ENCODE results near the gene PILRB. TPM values are rescaled to one million over a fixed set of nuclear protein-coding genes. Genes with fewer than 3 reads are reported as not detected.
A peak's percentile ranks its signal among the peaks of the same experiment; 100 is the strongest.
"Not testable (repeated sequence)": the region's sequence is repeated elsewhere in the genome, so short reads cannot be mapped to it uniquely, and the experiment has no call there.

The PILRB gene
- polyA plus RNA-seq, 2 donors = 22.9 to 79.2 TPM

DNA sequence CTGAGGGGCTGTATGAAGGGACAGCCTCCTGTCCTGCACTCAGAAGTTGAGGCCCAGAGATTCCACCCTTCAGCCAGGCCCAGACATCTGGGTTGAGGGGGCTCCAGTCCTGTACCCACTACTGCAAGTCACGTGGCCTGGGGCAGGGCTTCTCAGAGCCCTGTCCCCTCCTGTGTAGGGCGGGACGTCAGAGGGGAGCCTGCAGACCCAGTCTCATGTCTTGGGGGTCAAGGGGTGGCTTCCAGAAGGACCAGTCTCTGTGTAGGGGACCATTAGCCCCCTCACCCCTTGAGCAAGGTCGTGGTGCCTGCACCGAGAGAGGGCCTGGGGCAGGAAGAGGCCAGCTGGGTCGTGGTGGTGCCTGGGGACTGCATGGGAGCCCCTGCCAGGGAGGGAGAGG is 14.8 kb downstream of the PILRB start:
- no peak overlapping the region for H3K4me3 ChIP-seq (ENCODE audit: low read depth in 1 of 2, low read length in 2 of 2)
- no peaks in the 10 kb centered on the region for H3K27me3 ChIP-seq (ENCODE audit: control insufficient read depth in 1 of 2, insufficient read depth in 2 of 2, low read length in 2 of 2)
- no peak overlapping the region for H3K27ac ChIP-seq (ENCODE audit: low read depth in 2 of 2, low read length in 1 of 2)
- no peaks in the 10 kb centered on the region for H3K9me3 ChIP-seq (ENCODE audit: control insufficient read depth in 2 of 2, insufficient read depth in 1 of 2, low read depth in 1 of 2, low read length in 1 of 2)
- H3K4me1 ChIP-seq (ENCODE audit: control insufficient read depth in 2 of 2, insufficient read depth in 2 of 2, low read length in 1 of 2) = no peaks in the 10 kb centered on the region
- 56 to 60% methylated on average over 6 of the region's 6 CpGs for WGBS, 2 donors
- peaks cover 0 to under 1% of the 10 kb centered on the region in 2 donors for H3K36me3 ChIP-seq (ENCODE audit: control insufficient read depth in 2 of 2, insufficient read depth in 2 of 2, low read length in 1 of 2)

DNA sequence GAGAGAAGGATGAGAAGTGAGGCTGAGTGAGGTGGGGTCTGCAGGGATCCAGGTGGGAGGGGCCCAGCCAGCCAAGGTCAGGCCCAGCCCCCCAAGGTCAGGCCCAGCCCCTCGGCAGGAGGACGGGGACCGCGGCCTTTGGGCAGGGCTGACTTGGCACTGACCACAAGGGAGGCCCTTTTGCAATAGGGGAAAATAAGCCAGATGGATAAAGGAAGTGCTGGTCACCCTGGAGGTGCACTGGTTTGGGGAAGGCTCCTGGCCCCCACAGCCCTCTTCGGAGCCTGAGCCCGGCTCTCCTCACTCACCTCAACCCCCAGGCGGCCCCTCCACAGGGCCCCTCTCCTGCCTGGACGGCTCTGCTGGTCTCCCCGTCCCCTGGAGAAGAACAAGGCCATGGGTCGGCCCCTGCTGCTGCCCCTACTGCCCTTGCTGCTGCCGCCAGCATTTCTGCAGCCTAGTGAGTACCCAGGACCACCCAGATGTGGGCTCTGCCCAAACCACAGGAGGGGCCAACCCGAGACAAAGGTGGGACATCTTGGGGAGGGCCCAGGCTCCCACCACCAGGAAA is 15.4 kb downstream of the PILRB start, which contains the start of gene PILRA:
TSS of gene PILRA (plus strand) at position 227 of the 571 bp plus-strand sequence. CDS start at position 397, 170 bp downstream.
- 42 to 52% methylated on average over 9 to 12 of the region's 12 CpGs for WGBS, 2 donors
- no peak within 1 kb of the TSS for H3K4me3 ChIP-seq (ENCODE audit: low read depth in 1 of 2, low read length in 2 of 2)

DNA sequence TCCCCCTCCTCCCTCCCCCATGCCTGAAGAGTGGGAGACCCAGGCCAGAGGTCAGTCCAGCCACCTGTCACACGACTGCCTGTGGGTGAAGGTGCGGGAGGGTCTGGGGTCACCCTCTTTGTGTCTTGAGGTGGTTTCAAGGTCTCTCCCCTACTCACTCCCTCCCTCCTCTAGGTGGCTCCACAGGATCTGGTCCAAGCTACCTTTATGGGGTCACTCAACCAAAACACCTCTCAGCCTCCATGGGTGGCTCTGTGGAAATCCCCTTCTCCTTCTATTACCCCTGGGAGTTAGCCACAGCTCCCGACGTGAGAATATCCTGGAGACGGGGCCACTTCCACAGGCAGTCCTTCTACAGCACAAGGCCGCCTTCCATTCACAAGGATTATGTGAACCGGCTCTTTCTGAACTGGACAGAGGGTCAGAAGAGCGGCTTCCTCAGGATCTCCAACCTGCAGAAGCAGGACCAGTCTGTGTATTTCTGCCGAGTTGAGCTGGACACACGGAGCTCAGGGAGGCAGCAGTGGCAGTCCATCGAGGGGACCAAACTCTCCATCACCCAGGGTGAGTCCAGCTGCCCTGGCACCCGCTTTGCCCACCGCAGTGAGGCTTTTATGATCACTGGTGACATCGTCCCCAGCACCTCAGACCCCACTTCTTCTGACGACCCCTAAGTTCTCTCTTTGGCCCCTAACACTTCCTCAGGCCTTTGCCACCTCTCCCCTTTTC is 16.1 kb downstream of the PILRB start:
- WGBS, 2 donors = 70 to 75% methylated on average over 15 of the region's 15 CpGs
- not testable (repeated sequence) for H3K36me3 ChIP-seq (ENCODE audit: control insufficient read depth in 2 of 2, insufficient read depth in 2 of 2, low read length in 1 of 2); H3K27ac ChIP-seq (ENCODE audit: low read depth in 2 of 2, low read length in 1 of 2); H3K27me3 ChIP-seq (ENCODE audit: control insufficient read depth in 1 of 2, insufficient read depth in 2 of 2, low read length in 2 of 2); H3K4me3 ChIP-seq (ENCODE audit: low read depth in 1 of 2, low read length in 2 of 2); H3K4me1 ChIP-seq (ENCODE audit: control insufficient read depth in 2 of 2, insufficient read depth in 2 of 2, low read length in 1 of 2); H3K9me3 ChIP-seq (ENCODE audit: control insufficient read depth in 2 of 2, insufficient read depth in 1 of 2, low read depth in 1 of 2, low read length in 1 of 2)

More for the DNA sequence above, 15.4 kb downstream of the PILRB start, which contains the start of gene PILRA:
- Histone ChIP-seq H3K36me3 (ENCODE audit: control insufficient read depth in 2 of 2, insufficient read depth in 2 of 2, low read length in 1 of 2) (no peaks in the 10 kb centered on the region), H3K9me3 (ENCODE audit: control insufficient read depth in 2 of 2, insufficient read depth in 1 of 2, low read depth in 1 of 2, low read length in 1 of 2) (no peaks in the 10 kb centered on the region), H3K27ac (ENCODE audit: low read depth in 2 of 2, low read length in 1 of 2) (peak within 1 kb of the TSS in 1 of 2 donors; percentile 15), H3K4me1 (ENCODE audit: control insufficient read depth in 2 of 2, insufficient read depth in 2 of 2, low read length in 1 of 2) (no peaks in the 10 kb centered on the region), H3K27me3 (ENCODE audit: control insufficient read depth in 1 of 2, insufficient read depth in 2 of 2, low read length in 2 of 2) (no peaks in the 10 kb centered on the region)

DNA sequence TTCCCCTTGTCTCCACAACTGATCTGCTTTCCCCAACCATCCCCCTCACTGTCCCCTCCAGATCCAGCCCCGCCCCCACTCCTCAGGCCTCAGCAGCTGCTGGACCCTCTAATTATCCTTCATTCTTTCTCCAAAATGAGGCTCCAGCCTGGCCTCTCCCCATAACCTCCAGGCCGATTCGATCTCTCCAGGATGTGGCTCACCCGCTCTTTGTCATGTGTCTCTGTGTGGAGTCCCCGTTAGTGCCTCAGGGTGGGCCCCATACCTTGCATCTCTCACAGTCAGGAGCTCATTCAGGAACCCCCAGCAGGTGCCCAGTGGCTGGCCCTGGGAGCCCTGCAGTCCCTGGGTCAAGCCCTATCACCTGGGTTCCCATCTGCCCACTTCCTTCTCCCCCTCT is 16.7 kb downstream of the PILRB start:
- Histone ChIP-seq H3K9me3 (ENCODE audit: control insufficient read depth in 2 of 2, insufficient read depth in 1 of 2, low read depth in 1 of 2, low read length in 1 of 2) (no peaks in the 10 kb centered on the region), H3K27me3 (ENCODE audit: control insufficient read depth in 1 of 2, insufficient read depth in 2 of 2, low read length in 2 of 2) (no peaks in the 10 kb centered on the region), H3K4me3 (ENCODE audit: low read depth in 1 of 2, low read length in 2 of 2) (no peak overlapping the region), H3K4me1 (ENCODE audit: control insufficient read depth in 2 of 2, insufficient read depth in 2 of 2, low read length in 1 of 2) (no peaks in the 10 kb centered on the region), H3K27ac (ENCODE audit: low read depth in 2 of 2, low read length in 1 of 2) (no peak overlapping the region), H3K36me3 (ENCODE audit: control insufficient read depth in 2 of 2, insufficient read depth in 2 of 2, low read length in 1 of 2) (no peaks in the 10 kb centered on the region)
- WGBS, 2 donors = 73 to 79% methylated on average over 5 of the region's 5 CpGs

DNA sequence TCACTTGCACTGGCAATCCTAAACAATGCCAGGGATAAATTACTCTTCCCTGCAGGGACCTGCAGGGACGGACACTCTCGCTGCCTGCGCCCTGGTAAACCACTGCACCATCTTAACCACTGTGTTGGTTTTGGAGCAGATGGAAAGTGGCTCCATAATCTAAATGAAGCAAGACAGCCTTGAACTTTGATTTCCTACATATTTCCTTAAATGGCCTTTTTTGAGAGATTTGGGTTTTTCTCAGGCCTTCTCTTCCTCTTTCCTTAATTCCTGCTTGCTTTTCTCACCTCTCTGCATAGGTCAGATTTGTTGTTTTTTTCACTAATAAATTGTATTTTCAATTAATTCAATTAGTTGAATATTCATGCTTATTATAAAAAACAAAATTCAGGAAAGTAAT is 18.1 kb downstream of the PILRB start:
- 90 to 95% methylated on average over 3 of the region's 3 CpGs for WGBS, 2 donors
- Histone ChIP-seq H3K4me1 (ENCODE audit: control insufficient read depth in 2 of 2, insufficient read depth in 2 of 2, low read length in 1 of 2) (no peaks in the 10 kb centered on the region), H3K9me3 (ENCODE audit: control insufficient read depth in 2 of 2, insufficient read depth in 1 of 2, low read depth in 1 of 2, low read length in 1 of 2) (no peaks in the 10 kb centered on the region), H3K27me3 (ENCODE audit: control insufficient read depth in 1 of 2, insufficient read depth in 2 of 2, low read length in 2 of 2) (no peaks in the 10 kb centered on the region), H3K4me3 (ENCODE audit: low read depth in 1 of 2, low read length in 2 of 2) (no peak overlapping the region), H3K36me3 (ENCODE audit: control insufficient read depth in 2 of 2, insufficient read depth in 2 of 2, low read length in 1 of 2) (no peaks in the 10 kb centered on the region), H3K27ac (ENCODE audit: low read depth in 2 of 2, low read length in 1 of 2) (no peak overlapping the region)

DNA sequence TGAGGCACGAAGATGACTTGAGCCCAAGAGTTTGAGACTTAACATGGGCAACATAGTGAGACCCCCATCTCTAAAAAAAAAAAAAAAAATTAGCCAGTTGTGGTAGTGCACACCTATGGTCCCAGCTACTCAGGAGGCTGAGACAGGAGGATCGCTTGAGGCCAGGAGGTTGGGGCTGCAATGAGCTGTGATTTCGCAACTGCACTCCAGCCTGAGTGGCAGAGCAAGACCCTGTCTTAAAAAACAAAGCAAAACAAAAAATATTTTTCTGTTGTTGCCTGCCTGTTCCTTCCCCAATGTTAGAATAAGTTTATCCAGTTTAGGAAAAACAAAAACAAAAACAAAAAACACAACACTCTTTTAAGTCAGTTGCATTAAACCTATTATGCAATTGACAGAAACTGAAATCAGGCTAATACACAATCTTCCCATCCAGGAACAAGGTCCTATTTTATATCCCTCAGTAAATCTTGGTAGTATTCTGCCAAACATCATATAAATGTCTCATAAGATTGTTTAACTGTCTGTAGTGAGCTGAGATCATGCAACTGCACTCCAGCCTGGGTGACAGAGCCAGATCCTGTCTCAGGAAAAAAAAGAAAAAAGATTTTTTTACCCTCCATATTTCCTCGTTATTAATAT is 20.3 kb downstream of the PILRB start:
- H3K27me3 ChIP-seq (ENCODE audit: control insufficient read depth in 1 of 2, insufficient read depth in 2 of 2, low read length in 2 of 2) = no peaks in the 10 kb centered on the region
- no peak overlapping the region for H3K27ac ChIP-seq (ENCODE audit: low read depth in 2 of 2, low read length in 1 of 2)
- no peaks in the 10 kb centered on the region for H3K4me1 ChIP-seq (ENCODE audit: control insufficient read depth in 2 of 2, insufficient read depth in 2 of 2, low read length in 1 of 2)
- H3K36me3 ChIP-seq (ENCODE audit: control insufficient read depth in 2 of 2, insufficient read depth in 2 of 2, low read length in 1 of 2) = no peaks in the 10 kb centered on the region
- H3K4me3 ChIP-seq (ENCODE audit: low read depth in 1 of 2, low read length in 2 of 2) = no peak overlapping the region
- no peaks in the 10 kb centered on the region for H3K9me3 ChIP-seq (ENCODE audit: control insufficient read depth in 2 of 2, insufficient read depth in 1 of 2, low read depth in 1 of 2, low read length in 1 of 2)
- WGBS, 2 donors = 93 to 94% methylated on average over 4 of the region's 4 CpGs

DNA sequence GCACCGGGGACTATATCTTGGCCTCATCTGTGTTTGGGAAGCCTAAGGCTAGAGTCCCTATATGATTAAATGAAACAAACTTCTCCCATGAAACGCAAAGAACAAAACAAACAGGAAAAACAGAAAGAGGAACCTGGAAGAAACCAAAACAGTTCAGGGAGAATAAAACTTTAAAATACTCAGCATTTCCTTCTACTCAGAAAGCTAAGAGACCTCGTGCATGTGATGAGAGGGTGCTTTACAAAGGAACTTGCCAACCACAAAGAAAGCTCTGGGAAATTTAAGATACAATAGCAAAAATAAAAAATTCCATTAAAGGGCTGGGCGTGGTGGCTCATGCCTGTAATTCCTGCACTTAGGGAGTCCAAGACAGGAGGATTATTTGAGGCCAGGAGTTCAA is 22.3 kb downstream of the PILRB start:
- 76 to 81% methylated on average over 4 of the region's 4 CpGs for WGBS, 2 donors
- no peaks in the 10 kb centered on the region for H3K27me3 ChIP-seq (ENCODE audit: control insufficient read depth in 1 of 2, insufficient read depth in 2 of 2, low read length in 2 of 2)
- H3K4me1 ChIP-seq (ENCODE audit: control insufficient read depth in 2 of 2, insufficient read depth in 2 of 2, low read length in 1 of 2) = no peaks in the 10 kb centered on the region
- H3K27ac ChIP-seq (ENCODE audit: low read depth in 2 of 2, low read length in 1 of 2) = no peak overlapping the region
- no peaks in the 10 kb centered on the region for H3K36me3 ChIP-seq (ENCODE audit: control insufficient read depth in 2 of 2, insufficient read depth in 2 of 2, low read length in 1 of 2)
- no peaks in the 10 kb centered on the region for H3K9me3 ChIP-seq (ENCODE audit: control insufficient read depth in 2 of 2, insufficient read depth in 1 of 2, low read depth in 1 of 2, low read length in 1 of 2)
- no peak overlapping the region for H3K4me3 ChIP-seq (ENCODE audit: low read depth in 1 of 2, low read length in 2 of 2)

DNA sequence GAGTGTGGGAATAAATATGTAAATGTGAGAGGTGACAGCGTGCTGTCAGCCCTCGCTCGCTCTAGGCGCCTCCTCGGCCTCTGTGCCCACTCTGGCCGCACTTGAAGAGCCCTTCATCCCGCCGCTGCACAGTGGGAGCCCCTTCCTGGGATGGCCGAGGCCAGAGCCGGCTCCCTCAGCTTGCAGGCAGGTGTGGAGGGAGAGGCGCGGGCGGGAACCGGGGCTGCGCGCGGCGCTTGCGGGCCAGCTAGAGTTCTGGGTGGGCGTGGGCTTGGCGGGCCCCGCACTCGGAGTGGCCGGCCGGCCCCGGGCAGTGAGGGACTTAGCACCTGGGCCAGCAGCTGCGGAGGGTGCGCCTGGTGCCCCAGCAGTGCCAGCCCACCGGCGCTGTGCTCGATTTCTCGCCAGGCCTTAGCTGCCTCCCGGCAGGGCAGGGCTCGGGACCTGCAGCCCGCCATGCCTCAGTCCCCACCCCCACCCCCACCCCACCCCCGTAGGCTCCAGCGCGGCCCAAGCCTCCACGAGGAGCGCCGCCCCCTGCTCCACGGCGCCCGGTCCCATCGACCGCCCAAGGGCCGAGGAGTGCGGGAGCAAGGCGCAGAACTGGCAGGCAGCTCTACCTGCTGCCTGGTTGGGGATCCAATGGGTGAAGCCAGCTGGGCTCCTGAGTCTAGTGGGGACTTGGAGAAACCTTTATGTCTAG is 23.8 kb downstream of the PILRB start:
- 77 to 85% methylated on average over 43 to 49 of the region's 49 CpGs for WGBS, 2 donors
- not testable (repeated sequence) for H3K4me3 ChIP-seq (ENCODE audit: low read depth in 1 of 2, low read length in 2 of 2); H3K27me3 ChIP-seq (ENCODE audit: control insufficient read depth in 1 of 2, insufficient read depth in 2 of 2, low read length in 2 of 2); H3K27ac ChIP-seq (ENCODE audit: low read depth in 2 of 2, low read length in 1 of 2); H3K4me1 ChIP-seq (ENCODE audit: control insufficient read depth in 2 of 2, insufficient read depth in 2 of 2, low read length in 1 of 2); H3K9me3 ChIP-seq (ENCODE audit: control insufficient read depth in 2 of 2, insufficient read depth in 1 of 2, low read depth in 1 of 2, low read length in 1 of 2); H3K36me3 ChIP-seq (ENCODE audit: control insufficient read depth in 2 of 2, insufficient read depth in 2 of 2, low read length in 1 of 2)

DNA sequence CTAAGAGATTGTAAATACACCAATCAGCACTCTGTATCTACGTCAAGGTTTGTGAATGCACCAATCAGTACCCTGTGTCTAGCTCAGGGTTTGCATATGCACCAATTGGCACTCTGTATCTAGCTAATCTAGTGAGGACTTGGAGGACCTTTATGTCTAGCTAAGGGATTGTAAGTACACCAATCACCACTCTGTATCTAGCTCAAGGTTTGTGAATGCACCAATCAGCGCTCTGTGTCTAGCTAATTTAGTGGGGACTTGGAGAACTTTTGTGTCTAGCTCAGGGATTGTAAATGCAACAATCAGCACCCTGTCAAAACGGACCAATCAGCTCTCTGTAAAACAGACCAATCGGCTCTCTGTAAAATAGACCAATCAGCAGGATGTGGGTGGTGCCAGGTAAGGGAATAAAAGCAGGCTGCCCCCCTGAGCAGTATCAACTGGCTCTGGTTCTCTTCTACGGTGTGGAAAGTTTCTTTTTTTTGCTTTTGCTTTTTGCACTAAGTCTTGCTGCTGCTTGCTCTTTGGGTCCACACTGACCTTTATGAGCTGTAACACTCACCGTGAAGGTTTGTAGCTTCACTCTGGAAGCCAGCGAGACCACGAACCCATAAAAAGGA is 24.4 kb downstream of the PILRB start:
- not testable (repeated sequence) for H3K27ac ChIP-seq (ENCODE audit: low read depth in 2 of 2, low read length in 1 of 2); H3K4me1 ChIP-seq (ENCODE audit: control insufficient read depth in 2 of 2, insufficient read depth in 2 of 2, low read length in 1 of 2); H3K36me3 ChIP-seq (ENCODE audit: control insufficient read depth in 2 of 2, insufficient read depth in 2 of 2, low read length in 1 of 2); H3K9me3 ChIP-seq (ENCODE audit: control insufficient read depth in 2 of 2, insufficient read depth in 1 of 2, low read depth in 1 of 2, low read length in 1 of 2); H3K4me3 ChIP-seq (ENCODE audit: low read depth in 1 of 2, low read length in 2 of 2); H3K27me3 ChIP-seq (ENCODE audit: control insufficient read depth in 1 of 2, insufficient read depth in 2 of 2, low read length in 2 of 2)
- 81 to 86% methylated on average over 8 of the region's 8 CpGs for WGBS, 2 donors

Measured in esophagus (tissue), 2 donors.